HepG2 (cell line): ENCODE results near the gene OXLD1. TPM values are rescaled to one million over a fixed set of nuclear protein-coding genes. Genes with fewer than 3 reads are reported as not detected.

Experiments used
- ATAC-seq: fragments of 200-7000 bp; cut with Tn5 transposase; 3 replicates; pipeline ENCODE4 v1.9.1; 2020; ENCODE audit warnings: mild to moderate bottlenecking, moderate library complexity
- BruUV-seq: library from RNA; stranded (reverse); fragments of 400-500 nt; replicated peaks from 2 replicates; lab custom pipeline; 2021; lab: Mats Ljungman, UMichigan
- CTCF ChIA-PET: fragments of 300-600 bp; formaldehyde crosslinking; extraction: SDS; loops from one replicate; lab custom pipeline; 2021; ENCODE audit warnings: low total read pairs, inconsistent platforms, low intra/inter-chr PET ratio; lab: Yijun Ruan, JAX
- POLR2A ChIA-PET: fragments of 350-600 bp; sonication (Branson Sonifier 250); formaldehyde crosslinking; loops from one replicate; lab custom pipeline; 2020; ENCODE audit warnings: antibody characterized with exemption, inconsistent platforms; lab: Yijun Ruan, JAX
- DNase-seq: peaks from one replicate; pipeline ENCODE4 v3.0.0-alpha.2; 2015; ENCODE audit warnings: low spot score
- FAIRE-seq: peaks from 3 replicates; lab custom pipeline; 2011; peaks lifted over from hg19 to GRCh38; lab: Jason Lieb, UNC
- H2AFZ ChIP-seq: one replicate; pipeline ENCODE4 v1.6.1; 2011; ENCODE audit warnings: low read length, inconsistent platforms
- H3K27ac ChIP-seq: fragments of 300-600 bp; 3 replicates; pipeline ENCODE4 v1.8.0; 2011; ENCODE audit warnings: mixed run types, mild to moderate bottlenecking, mixed read lengths, low read length, inconsistent platforms; ENCODE audit not compliant: insufficient read depth; ENCODE audit errors: extremely low read length
- H3K27me3 ChIP-seq, 2 experiments: fragments of 200-600 bp in 1 of 2; 2 replicates in 1 of 2; 3 replicates in 1 of 2; pipeline versions ENCODE4 v1.6.0 to v1.8.0; 2011; ENCODE audit warnings: low read length in 2 of 2, mild to moderate bottlenecking in 2 of 2, moderate library complexity in 2 of 2, inconsistent platforms in 1 of 2; ENCODE audit not compliant: insufficient read depth in 2 of 2, control insufficient read depth in 1 of 2
- H3K36me3 ChIP-seq, 2 experiments: fragments of 200-600 bp in 1 of 2; replicated peaks in 1 of 2; 2 replicates in 1 of 2; 3 replicates in 1 of 2; pipeline versions ENCODE4 v1.5.1 to v1.8.0; 2011; ENCODE audit warnings: low read length in 2 of 2, inconsistent platforms in 1 of 2; ENCODE audit not compliant: insufficient read depth in 2 of 2, control insufficient read depth in 1 of 2
- H3K4me1 ChIP-seq: 2 replicates; pipeline ENCODE4 v1.5.1; 2012; ENCODE audit warnings: low read length, inconsistent platforms; ENCODE audit not compliant: insufficient read depth
- H3K4me2 ChIP-seq: 2 replicates; pipeline ENCODE4 v1.6.0; 2011; ENCODE audit warnings: low read depth, low read length, inconsistent platforms
- H3K4me3 ChIP-seq, 3 experiments: fragments of 200-600 bp in 1 of 3; sonication (generic), shearing (Covaris generic) in 1 of 3; replicated peaks in 1 of 3; 2 replicates each; pipeline ENCODE4 v1.5.1; 2011 to 2016; ENCODE audit warnings: low read length in 3 of 3, inconsistent platforms in 2 of 3, low read depth in 2 of 3, mild to moderate bottlenecking in 2 of 3, control low read depth in 1 of 3, mixed read lengths in 1 of 3; ENCODE audit not compliant: insufficient read depth in 1 of 3
- H3K79me2 ChIP-seq: one replicate; pipeline ENCODE4 v1.6.1; 2011; ENCODE audit warnings: low read length, inconsistent platforms; ENCODE audit not compliant: insufficient read depth
- H3K9ac ChIP-seq: 2 replicates; pipeline ENCODE4 v1.6.0; 2011; ENCODE audit warnings: mild to moderate bottlenecking, low read depth, low read length, inconsistent platforms; ENCODE audit not compliant: insufficient read depth
- H3K9me3 ChIP-seq: 2 replicates; pipeline ENCODE4 v1.5.1; 2012; ENCODE audit warnings: mild to moderate bottlenecking, low read length
- H4K20me1 ChIP-seq: 2 replicates; pipeline ENCODE4 v1.6.0; 2011; ENCODE audit warnings: inconsistent platforms, mild to moderate bottlenecking, low read length, moderate library complexity; ENCODE audit not compliant: insufficient read depth
- AKAP8 ChIP-seq: sonication (generic); formaldehyde crosslinking; IDR thresholded peaks from 2 replicates; pipeline ENCODE4 v1.5.1; 2020; ENCODE audit warnings: mild to moderate bottlenecking, missing genetic modification reagents
- CENPBD1 ChIP-seq: sonication (generic); formaldehyde crosslinking; IDR thresholded peaks from 2 replicates; pipeline ENCODE4 v1.8.0; 2022; ENCODE audit warnings: missing genetic modification reagents, low read depth, mild to moderate bottlenecking, borderline replicate concordance
- EP300 ChIP-seq, 3 experiments: sonication (generic) in 1 of 3; formaldehyde crosslinking in 1 of 3; IDR thresholded peaks; 2 replicates each; pipeline versions ENCODE4 v1.5.1 to v1.6.1; 2011 to 2020; ENCODE audit warnings: low read depth in 2 of 3, low read length in 2 of 3, borderline replicate concordance in 1 of 3, improper control_type of control experiment in 1 of 3, mild to moderate bottlenecking in 1 of 3, missing genetic modification reagents in 1 of 3, moderate library complexity in 1 of 3
- NONO ChIP-seq, 2 experiments: fragments of 450-650 bp in 1 of 2; sonication (generic) in 1 of 2; formaldehyde crosslinking in 1 of 2; IDR thresholded peaks in 1 of 2; conservative IDR thresholded peaks in 1 of 2; 2 replicates each; pipeline versions ENCODE4 v1.6.1 to v1.8.0; 2017 to 2022; ENCODE audit warnings: mild to moderate bottlenecking in 1 of 2, missing genetic modification reagents in 1 of 2, moderate library complexity in 1 of 2
- USF2 ChIP-seq, 2 experiments: sonication (generic) in 1 of 2; formaldehyde crosslinking in 1 of 2; IDR thresholded peaks; 2 replicates each; pipeline versions ENCODE4 v1.5.1 to v1.6.1; 2011 to 2020; ENCODE audit warnings: borderline replicate concordance in 1 of 2, low read depth in 1 of 2, low read length in 1 of 2, mild to moderate bottlenecking in 1 of 2, missing genetic modification reagents in 1 of 2, moderate library complexity in 1 of 2
- ZNF274 ChIP-seq: sonication (generic); formaldehyde crosslinking; IDR thresholded peaks from 2 replicates; pipeline ENCODE4 v1.5.1; 2020; ENCODE audit warnings: mild to moderate bottlenecking, missing genetic modification reagents
- ZNF740 ChIP-seq: sonication (generic); formaldehyde crosslinking; IDR thresholded peaks from 2 replicates; pipeline ENCODE4 v1.4.0; 2020; ENCODE audit warnings: missing genetic modification reagents
- ZSCAN29 ChIP-seq: sonication (generic); formaldehyde crosslinking; conservative IDR thresholded peaks from 2 replicates; pipeline ENCODE4 v1.4.0; 2020; ENCODE audit warnings: mild to moderate bottlenecking, missing genetic modification reagents
- WGBS: methylation state at CpG from one replicate; pipeline ENCODE4 v1.1.6; 2017; ENCODE audit warnings: low lambda C conversion rate; 5-methylcytosine and 5-hydroxymethylcytosine counted together
- in situ Hi-C: cut with HindIII; loops from 2 replicates; pipeline ENCODE4 v1.10.0; 2017; ENCODE audit warnings: low pct_unique_long_range_greater_than_20kb; ENCODE audit not compliant: extremely low pct_ligation_motif_present
- intact Hi-C: fragments of 100-400 bp; cut with micrococcal nuclease; formaldehyde crosslinking; loops from one replicate; pipeline ENCODE4 v1.10.0; 2022; ENCODE audit not compliant: unreplicated experiment
- polyA plus RNA-seq, 8 experiments: library from polyadenylated mRNA; depleted of rRNA in 3 of 8; stranded (reverse) in 7 of 8; unstranded in 1 of 8; fragments of >200 nt; fragmentation: Illumina TruSeq in 4 of 8; extraction: Trizol in 4 of 8; gene quantifications; 2 replicates each; pipeline versions ENCODE4 v1.2.1 to v1.2.3, GENCODE V29; 2011 to 2016; ENCODE audit warnings: low read depth in 4 of 8, missing spikeins in 1 of 8, mixed read lengths in 1 of 8; ENCODE audit not compliant: insufficient read depth in 1 of 8
- total RNA-seq, 5 experiments: library from RNA; depleted of rRNA; stranded (reverse); fragments of >200 nt; fragmentation: Illumina TruSeq; extraction: Trizol; gene quantifications; 2 replicates each; pipeline ENCODE4 v1.2.3, GENCODE V29; 2016; ENCODE audit warnings: low read depth in 1 of 5

Gene OXLD1
- total and polyA plus RNA-seq, 2 of the 13 experiments (the other 11 are each of a cell fraction or from before 2014, with no cell fraction given) = 27.1 to 37.5 TPM

GRCh38 chr17:81700353-81701287, 34.2 kb upstream of the OXLD1 start (continued):
- TF ChIP-seq ZNF274 (CRISPR knock-in tag) (0 out of 2 replicates have a peak, but pooled peaks have one; percentile 34), EP300 (IDR thresholded peaks at IDR 0.05; ENCODE audit: low read depth in 2 of 2, low read length in 2 of 2) (no peak), EP300 (CRISPR knock-in tag; IDR thresholded peaks at IDR 0.05; ENCODE audit: borderline replicate concordance) (0 out of 2 replicates have a peak, but pooled peaks have one; percentile 10), ZSCAN29 (CRISPR knock-in tag) (0 out of 2 replicates have a peak, but pooled peaks have one; percentile 29)

GRCh38 chr17:81697261-81698044, 31.0 kb upstream of the OXLD1 start:
- ChIA-PET CTCF (no interaction called here), POLR2A (interaction anchor here (2.1 kb wide), 1 partner anchor 14 kb away, joined by 16 read pairs; the partner anchor contains the start of genes ARL16 and HGS)
- no peaks in the 10 kb centered on the region; a peak in 1 of 5 replicates for H3K27me3 ChIP-seq
- intact Hi-C loops (no loop called here), in situ Hi-C loops (no loop called here)
- H3K4me1 ChIP-seq = peaks cover 18% of the 10 kb centered on the region
- BruUV-seq = no TSS peak
- H4K20me1 ChIP-seq = peaks cover 15% of the 10 kb centered on the region
- WGBS = 96% methylated on average over 24 of the region's 25 CpGs
- FAIRE-seq = no peak
- no peak for DNase-seq
- no peak overlapping the region for H3K27ac ChIP-seq
- no peak overlapping the region for H3K4me2 ChIP-seq
- H3K4me3 ChIP-seq = no peak overlapping the region
- ATAC-seq = no peak
- no peaks in the 10 kb centered on the region for H3K9me3 ChIP-seq
- no peak for TF ChIP-seq NONO (IDR thresholded peaks at IDR 0.05)
- TF ChIP-seq NONO (CRISPR knock-in tag; conservative IDR thresholded peaks at IDR 0.05) = 0 out of 2 replicates have a peak, but pooled peaks have one; percentile 17
- TF ChIP-seq CENPBD1 (CRISPR knock-in tag) = no peak
- no peak for TF ChIP-seq USF2 (IDR thresholded peaks at IDR 0.05; ENCODE audit: low read depth, low read length)
- TF ChIP-seq USF2 (CRISPR knock-in tag; IDR thresholded peaks at IDR 0.05; ENCODE audit: borderline replicate concordance) = no peak
- 0 out of 2 replicates have a peak, but pooled peaks have one; percentile 3 for TF ChIP-seq AKAP8 (CRISPR knock-in tag)
- TF ChIP-seq ZNF740 (CRISPR knock-in tag) = peak; percentile 85; the same call in 1 of the 2 replicates
- 0 out of 2 replicates have a peak, but pooled peaks have one; percentile 24 for TF ChIP-seq ZNF274 (CRISPR knock-in tag)
- no peak overlapping the region for H3K9ac ChIP-seq
- H2AFZ ChIP-seq = no peak overlapping the region
- H3K36me3 ChIP-seq = peaks cover 49 to 69% of the 10 kb centered on the region in 2 experiments
- peaks cover 29% of the 10 kb centered on the region for H3K79me2 ChIP-seq
